Endothelial cell of hepatic sinusoid (primary cell): ENCODE measurements around the gene SRBD1.

ENCODE experiments used
- in situ Hi-C: cut with HindIII; loops from 2 replicates; pipeline ENCODE4 v1.10.0; 2017; ENCODE audit warnings: low sequenced_read_pairs

Gene SRBD1

GRCh38 chr2:45598545-45598944 lies 12.5 kb downstream of the SRBD1 start:
- in situ Hi-C loops: no loop called here

DNA sequence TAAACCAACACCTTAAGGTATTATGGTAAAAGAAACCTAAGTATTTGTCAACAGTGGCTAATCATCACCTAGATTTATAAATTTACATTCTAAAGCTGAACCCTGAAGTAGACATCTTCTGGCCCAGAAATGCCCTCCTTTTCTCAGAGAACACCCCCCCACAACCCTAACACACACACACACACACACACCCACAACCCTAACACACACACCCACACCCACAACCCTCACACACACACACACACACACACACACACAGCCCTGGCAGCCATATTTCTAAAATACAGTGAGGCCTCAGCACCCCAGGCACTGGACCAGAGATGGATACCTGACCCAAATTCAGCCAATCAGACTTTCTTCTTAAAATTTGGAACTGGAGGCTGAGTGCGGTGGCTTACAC lies 14.3 kb downstream of the SRBD1 start:
- in situ Hi-C loops: no loop called here

- in situ Hi-C loops: no loop called here
Observed at GRCh38 chr2:45595721-45596435, 15.2 kb downstream of the SRBD1 start.

DNA sequence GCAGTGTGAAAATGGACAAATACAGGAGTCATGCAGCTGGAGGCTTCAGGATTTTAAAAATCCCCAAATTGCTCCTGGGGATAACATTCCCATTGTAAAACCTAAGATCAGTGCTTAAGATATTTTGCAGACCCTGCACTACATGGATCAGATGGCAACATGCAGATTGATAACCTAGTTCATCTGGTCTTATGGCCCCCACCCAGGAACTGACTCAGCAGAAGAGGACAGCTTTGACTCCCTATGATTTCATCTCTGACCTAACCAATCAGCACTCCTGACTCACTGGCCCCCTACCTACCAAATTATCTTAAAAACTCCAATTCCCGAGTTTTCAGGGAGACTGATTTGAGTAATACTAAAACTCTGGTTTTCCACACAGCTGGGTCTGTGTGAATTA lies 20.0 kb downstream of the SRBD1 start:
- in situ Hi-C loops: no loop called here

- in situ Hi-C loops: no loop called here
Observed at GRCh38 chr2:45588158-45588829, 22.8 kb downstream of the SRBD1 start.

- in situ Hi-C loops: no loop called here
Observed at GRCh38 chr2:45586600-45586999, 24.5 kb downstream of the SRBD1 start.

- in situ Hi-C loops: no loop called here
Observed at GRCh38 chr2:45585267-45585861, 25.7 kb downstream of the SRBD1 start.

DNA sequence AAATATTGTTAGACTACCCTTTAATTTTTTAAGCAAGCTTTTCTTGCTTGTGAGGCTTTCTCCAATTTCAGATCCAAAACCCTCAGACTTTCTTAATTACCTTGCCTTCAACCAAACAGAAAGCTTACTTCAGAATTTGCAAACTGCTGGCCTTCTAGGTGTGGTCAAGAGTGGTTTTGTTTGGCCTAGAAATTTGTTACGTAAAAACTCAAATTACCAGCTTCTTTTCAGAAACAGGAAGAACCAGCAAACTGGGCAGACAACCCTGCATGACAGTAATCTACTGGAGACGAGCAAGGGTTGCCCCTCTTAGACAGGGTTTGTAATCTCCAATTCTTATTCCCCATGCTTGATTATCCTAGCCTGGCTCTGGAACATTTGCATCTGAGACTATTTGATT lies 27.1 kb downstream of the SRBD1 start:
- in situ Hi-C loops: no loop called here

DNA sequence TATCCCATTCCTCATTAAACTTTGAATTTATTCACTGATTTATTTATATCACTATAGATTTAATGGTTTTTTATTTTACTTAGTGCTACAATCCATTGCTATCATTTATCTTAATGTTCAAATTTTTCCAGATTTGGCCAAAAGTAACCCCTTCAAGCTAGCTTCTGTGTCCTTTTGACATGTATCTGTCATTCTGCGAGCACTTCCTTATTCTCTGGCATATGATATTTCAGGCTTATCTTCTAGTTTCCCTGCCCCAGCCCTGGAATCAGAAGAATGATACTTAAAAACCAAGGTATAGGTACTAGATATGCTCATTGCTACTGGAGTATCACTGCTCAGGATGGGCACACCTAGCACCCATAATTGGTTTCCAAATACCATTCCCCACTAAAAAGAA lies 28.5 kb downstream of the SRBD1 start:
- in situ Hi-C loops: no loop called here

- in situ Hi-C loops: no loop called here
Observed at GRCh38 chr2:45578056-45578843, 32.8 kb downstream of the SRBD1 start.

- in situ Hi-C loops: no loop called here
Observed at GRCh38 chr2:45577441-45577840, 33.6 kb downstream of the SRBD1 start.

- in situ Hi-C loops: no loop called here
Observed at GRCh38 chr2:45575881-45576280, 35.2 kb downstream of the SRBD1 start.

GRCh38 chr2:45572979-45573378 lies 38.1 kb downstream of the SRBD1 start:
- in situ Hi-C loops: no loop called here

DNA sequence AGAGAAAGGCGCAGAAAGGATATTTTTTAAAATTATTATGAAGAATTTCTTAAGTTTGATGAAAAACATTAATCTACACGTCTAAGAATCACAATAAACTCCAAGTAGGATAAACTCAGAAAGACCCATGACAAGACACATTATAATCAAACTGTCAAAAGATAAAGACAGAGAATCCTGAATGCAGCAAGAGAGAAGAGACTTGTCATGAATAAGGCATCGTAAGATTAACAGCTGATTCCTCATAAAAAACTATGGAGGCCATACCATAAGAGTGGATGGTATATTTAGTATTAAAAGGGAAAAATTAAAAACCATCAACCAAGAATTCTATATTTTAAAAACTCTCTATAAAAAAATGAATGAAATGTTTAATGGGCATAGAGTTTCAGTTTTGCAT lies 39.1 kb downstream of the SRBD1 start:
- in situ Hi-C loops: no loop called here

DNA sequence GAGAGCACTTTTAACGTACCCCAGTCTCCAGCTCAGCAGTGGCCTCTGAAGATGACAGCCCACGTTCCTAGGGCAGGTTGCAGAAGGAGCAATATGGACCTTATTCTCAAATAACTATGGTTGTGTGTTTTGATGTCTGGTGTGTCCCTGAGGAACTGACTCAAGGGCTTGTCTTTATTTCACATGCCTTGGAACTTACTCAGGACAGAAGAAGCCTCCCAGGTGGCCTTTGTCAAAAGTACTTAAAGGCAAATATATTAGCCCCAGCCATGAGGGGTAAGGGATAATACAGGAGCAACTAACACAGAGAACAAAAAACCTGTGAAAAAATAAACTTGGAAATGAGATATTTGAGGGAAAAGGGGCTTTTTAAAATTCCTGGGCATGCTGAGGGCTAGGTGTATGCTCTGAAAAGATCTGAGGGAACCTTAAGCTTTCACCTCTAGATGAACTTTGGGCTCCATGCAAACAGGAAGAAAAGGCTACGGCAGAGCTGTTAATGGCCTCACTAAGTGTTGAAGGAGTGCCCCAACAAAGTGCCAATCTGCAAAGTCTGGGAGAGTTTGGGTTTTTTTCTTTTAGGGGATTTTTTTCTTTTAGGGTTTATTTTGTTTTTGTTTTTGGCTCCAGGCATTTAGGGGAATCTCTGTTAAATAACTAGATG lies 40.3 kb downstream of the SRBD1 start:
- in situ Hi-C loops: no loop called here

- in situ Hi-C loops: no loop called here
Observed at GRCh38 chr2:45568935-45569334, 42.1 kb downstream of the SRBD1 start.

- in situ Hi-C loops: no loop called here
Observed at GRCh38 chr2:45567974-45568789, 42.9 kb downstream of the SRBD1 start.

DNA sequence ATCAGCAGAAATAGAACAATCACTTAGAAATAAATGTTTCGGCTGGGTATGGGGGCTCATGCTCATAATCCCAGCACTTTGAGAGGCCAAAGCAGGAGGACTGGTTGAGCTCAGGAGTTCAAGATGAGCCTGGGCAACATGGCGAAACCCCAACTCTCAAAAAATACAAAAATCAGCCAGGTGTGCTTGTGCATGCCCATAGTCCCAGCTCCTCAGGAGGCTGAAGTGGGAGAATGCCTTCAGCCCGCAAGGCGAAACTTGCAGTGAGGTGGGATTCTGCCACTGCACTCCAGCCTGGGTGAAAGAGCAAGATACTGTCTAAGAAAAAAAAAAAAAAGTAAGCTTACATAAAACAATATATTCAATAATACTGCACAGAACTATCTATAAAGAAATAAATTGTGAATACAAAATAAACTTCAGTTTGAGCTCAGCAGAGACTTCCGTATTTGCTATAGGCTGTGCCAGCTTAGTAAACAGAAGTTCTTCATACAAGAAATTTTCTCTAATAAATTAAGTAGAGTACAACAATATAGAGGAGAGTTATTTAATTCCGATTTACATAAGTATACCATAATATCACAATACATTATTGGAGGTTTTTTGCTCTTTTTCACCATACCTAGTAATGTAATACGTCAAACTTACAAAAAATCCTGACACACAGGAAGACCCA lies 43.6 kb downstream of the SRBD1 start:
- in situ Hi-C loops: no loop called here

- in situ Hi-C loops: no loop called here
Observed at GRCh38 chr2:45559436-45559835, 51.6 kb downstream of the SRBD1 start.

DNA sequence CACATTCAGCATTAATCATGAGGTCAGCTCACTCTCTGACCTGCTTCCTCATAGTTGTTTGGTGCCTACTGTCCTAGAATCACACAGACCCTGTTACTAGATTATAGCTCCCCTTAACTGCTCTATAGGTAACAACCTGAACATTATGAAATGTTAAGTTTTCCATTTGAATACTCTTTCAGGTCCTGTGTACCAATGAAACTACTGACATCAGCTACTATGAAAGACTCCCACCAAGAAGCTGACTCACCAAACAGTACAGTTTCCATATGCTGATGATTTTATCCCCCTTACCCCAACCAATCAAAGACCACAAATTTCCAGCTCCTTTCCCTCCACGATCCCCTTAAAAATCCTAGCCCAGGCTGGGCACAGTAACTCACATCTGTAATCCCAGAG lies 56.3 kb downstream of the SRBD1 start:
- in situ Hi-C loops: no loop called here
